ENCODE results near the gene SLIT3.

DNA sequence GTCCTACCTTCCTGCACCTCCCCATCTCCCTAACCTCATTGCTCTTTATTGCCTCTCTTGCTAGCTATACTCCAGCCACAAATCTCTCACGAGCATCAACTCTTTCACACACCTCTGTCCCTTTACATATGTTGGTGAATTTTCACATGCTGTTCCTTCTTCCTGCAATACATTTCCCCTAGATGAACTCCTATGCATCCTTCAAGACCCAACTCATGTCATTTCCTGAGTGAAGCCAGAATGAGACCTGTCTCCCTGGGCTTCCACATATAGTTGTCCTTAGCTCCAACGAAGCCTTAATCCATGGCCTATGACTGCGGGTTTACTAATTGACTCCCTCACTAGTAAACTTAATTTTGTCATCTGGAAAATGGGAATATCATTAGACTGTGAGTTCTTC is 424.5 kb downstream of the SLIT3 start:
- TF ChIP-seq MEF2A (IDR thresholded peaks at IDR 0.05; ENCODE audit: insufficient read depth, low read depth, low read length) (no peak), SMARCA5 (IDR thresholded peaks at IDR 0.05) (no peak), ZNF274 (IDR thresholded peaks at IDR 0.05; ENCODE audit: insufficient read depth, insufficient read length) (no peak), POLR2AphosphoS5 (IDR thresholded peaks at IDR 0.05; ENCODE audit: low read length) (no peak), ZZZ3 (IDR thresholded peaks at IDR 0.05; ENCODE audit: control insufficient read depth, insufficient read length, low read depth) (no peak), SIX5 (IDR thresholded peaks at IDR 0.05; ENCODE audit: low read depth, low read length, severe bottlenecking) (no peak)
- TF ChIP-seq, protein P1, sequence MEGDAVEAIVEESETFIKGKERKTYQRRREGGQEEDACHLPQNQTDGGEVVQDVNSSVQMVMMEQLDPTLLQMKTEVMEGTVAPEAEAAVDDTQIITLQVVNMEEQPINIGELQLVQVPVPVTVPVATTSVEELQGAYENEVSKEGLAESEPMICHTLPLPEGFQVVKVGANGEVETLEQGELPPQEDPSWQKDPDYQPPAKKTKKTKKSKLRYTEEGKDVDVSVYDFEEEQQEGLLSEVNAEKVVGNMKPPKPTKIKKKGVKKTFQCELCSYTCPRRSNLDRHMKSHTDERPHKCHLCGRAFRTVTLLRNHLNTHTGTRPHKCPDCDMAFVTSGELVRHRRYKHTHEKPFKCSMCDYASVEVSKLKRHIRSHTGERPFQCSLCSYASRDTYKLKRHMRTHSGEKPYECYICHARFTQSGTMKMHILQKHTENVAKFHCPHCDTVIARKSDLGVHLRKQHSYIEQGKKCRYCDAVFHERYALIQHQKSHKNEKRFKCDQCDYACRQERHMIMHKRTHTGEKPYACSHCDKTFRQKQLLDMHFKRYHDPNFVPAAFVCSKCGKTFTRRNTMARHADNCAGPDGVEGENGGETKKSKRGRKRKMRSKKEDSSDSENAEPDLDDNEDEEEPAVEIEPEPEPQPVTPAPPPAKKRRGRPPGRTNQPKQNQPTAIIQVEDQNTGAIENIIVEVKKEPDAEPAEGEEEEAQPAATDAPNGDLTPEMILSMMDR (IDR thresholded peaks at IDR 0.05 in 2 of 3, conservative IDR thresholded peaks at IDR 0.05 in 1 of 3; ENCODE audit: control insufficient read depth in 2 of 3, extremely low read depth in 1 of 3, insufficient read depth in 1 of 3, low read depth in 3 of 3, low read length in 3 of 3), result no peak
- TF ChIP-seq, protein P2, sequence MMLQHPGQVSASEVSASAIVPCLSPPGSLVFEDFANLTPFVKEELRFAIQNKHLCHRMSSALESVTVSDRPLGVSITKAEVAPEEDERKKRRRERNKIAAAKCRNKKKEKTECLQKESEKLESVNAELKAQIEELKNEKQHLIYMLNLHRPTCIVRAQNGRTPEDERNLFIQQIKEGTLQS (IDR thresholded peaks at IDR 0.05; ENCODE audit: borderline replicate concordance, extremely low read depth, low read depth, low read length), result no peak
